GM12865 (cell line): ENCODE results near the gene DCN.

Source experiments
- DNase-seq: peaks from one replicate; pipeline ENCODE4 v3.0.0; 2010; ENCODE audit warnings: low read depth
- H3K4me3 ChIP-seq: 2 replicates; pipeline ENCODE4 v1.5.1; 2011; ENCODE audit warnings: mild to moderate bottlenecking, low read depth, low read length, control low read depth
- TF ChIP-seq, protein P1 (sequence below): IDR thresholded peaks from 2 replicates; pipeline ENCODE4 v1.5.1; 2011; ENCODE audit warnings: low read length, control low read depth, low read depth, inconsistent platforms; ENCODE audit not compliant: insufficient read depth; ENCODE audit errors: missing control alignments

DCN gene

DNA sequence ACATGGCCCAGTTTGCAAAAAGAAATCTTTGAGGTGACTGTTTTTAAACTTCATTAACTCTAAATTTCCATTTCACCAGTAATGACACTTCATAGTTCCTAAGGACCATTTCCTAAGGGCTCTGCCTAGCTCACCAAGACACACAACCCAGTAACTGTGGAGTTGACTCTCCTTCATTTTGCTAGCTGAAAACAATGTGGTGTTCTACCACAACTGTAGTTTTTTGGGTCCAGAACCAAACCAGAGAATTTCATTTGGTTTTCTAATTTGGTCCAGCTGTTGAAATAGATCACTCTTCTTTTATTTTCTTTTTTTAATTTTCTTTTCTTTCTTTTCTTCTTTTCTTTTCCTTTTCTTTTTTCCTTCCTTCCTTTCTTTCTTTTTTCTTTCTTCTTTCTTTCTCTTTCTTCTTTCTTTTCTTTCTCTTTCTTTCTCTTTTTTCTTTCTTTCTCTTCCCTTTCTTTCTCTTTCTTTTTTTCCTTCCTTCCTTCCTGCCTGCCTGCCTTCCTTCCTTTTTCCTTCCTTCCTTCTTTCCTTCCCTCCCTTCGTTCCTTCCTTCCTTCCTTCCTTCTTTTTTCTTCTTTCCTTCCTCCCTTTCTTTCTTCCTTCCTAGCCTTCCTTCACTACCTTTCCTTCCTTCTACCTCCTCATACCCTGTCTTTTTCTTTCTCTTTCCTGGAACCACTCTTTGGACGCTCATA lies 52.8 kb downstream of the DCN start:
- H3K4me3 ChIP-seq: no peak overlapping the region
- TF ChIP-seq, protein P1, sequence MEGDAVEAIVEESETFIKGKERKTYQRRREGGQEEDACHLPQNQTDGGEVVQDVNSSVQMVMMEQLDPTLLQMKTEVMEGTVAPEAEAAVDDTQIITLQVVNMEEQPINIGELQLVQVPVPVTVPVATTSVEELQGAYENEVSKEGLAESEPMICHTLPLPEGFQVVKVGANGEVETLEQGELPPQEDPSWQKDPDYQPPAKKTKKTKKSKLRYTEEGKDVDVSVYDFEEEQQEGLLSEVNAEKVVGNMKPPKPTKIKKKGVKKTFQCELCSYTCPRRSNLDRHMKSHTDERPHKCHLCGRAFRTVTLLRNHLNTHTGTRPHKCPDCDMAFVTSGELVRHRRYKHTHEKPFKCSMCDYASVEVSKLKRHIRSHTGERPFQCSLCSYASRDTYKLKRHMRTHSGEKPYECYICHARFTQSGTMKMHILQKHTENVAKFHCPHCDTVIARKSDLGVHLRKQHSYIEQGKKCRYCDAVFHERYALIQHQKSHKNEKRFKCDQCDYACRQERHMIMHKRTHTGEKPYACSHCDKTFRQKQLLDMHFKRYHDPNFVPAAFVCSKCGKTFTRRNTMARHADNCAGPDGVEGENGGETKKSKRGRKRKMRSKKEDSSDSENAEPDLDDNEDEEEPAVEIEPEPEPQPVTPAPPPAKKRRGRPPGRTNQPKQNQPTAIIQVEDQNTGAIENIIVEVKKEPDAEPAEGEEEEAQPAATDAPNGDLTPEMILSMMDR: no peak
- no peak for DNase-seq

DNA sequence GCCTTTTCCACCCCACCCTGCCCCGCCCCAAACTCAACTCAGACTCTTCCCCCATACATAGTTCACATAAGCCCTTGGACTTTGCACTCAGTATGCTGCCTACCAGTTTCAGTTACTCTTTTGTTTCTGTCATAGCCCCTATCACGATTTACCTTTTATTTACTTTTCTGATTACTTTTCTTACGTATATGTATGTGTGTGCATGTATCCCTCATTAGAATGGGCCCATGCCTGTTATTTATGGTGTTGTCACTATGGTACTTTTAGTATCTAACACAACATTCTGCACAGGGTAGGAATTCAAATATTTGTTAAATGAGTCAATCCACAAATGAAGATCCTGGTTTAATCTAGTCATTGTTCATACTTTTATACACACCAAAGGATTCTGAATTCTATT lies 54.9 kb downstream of the DCN start:
- TF ChIP-seq, protein P1: no peak
- no peak overlapping the region for H3K4me3 ChIP-seq
- no peak for DNase-seq

DNA sequence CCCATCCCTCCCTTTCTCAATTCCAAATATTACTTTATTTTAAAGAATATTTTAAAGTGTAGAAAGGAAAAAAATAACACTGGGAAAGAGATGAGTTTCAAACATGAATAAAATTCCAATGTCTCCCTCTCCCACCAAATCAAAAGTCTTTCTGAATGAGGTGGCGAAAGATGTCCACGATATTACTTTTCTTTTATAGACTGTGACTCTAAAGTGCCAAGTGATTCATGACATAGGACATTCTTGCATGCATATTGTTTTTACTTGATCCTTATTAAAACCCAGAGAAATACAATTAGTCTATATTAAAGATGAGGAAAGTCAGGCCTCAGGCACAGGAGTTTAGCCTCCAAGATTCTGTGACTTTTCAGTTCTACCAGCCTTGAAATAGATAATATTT lies 55.3 kb downstream of the DCN start:
- no peak for DNase-seq
- H3K4me3 ChIP-seq: no peak overlapping the region
- TF ChIP-seq, protein P1: no peak

DNA sequence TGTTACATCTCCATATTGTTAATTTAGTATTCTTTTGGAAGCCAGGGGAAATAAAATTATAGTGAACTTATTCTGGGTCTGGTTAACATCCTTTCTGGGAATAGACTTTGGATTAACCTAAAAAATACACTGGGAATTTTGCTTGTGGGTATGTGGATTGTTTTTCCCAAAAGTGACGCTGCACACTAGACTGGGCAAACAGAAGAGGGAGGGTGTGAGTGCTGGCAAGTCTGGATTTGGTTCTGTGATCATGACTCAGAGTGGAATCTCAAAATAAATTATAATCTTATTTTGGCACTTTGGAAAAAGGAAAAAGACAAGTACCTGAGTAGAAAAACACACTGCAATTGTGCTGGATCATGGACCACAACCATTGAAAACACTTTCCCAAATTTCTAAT lies 56.1 kb downstream of the DCN start:
- no peak overlapping the region for H3K4me3 ChIP-seq
- no peak for DNase-seq
- TF ChIP-seq, protein P1: no peak

- TF ChIP-seq, protein P1: no peak
Measured at GRCh38 chr12:91123236-91123916, 59.2 kb downstream of the DCN start.

GRCh38 chr12:91120781-91121180 lies 61.8 kb downstream of the DCN start:
- TF ChIP-seq, protein P1: no peak
- H3K4me3 ChIP-seq: no peak overlapping the region
- no peak for DNase-seq

More at GRCh38 chr12:91123236-91123916, 59.2 kb downstream of the DCN start:
- DNase-seq: no peak
- H3K4me3 ChIP-seq: no peak overlapping the region
